ENCODE data around the gene ALG14. TPM values are rescaled to one million over a fixed set of nuclear protein-coding genes. Genes with fewer than 3 reads are reported as not detected.
A peak's percentile ranks its signal among the peaks of the same experiment; 100 is the strongest.

Gene ALG14
- total RNA-seq, 1 donor from 2014 or later, result 5.0 TPM

- peaks cover 4% of the 10 kb centered on the region for H3K36me3 Mint-ChIP-seq
- no peaks in the 10 kb centered on the region for H3K9me3 Mint-ChIP-seq
- no peaks in the 10 kb centered on the region for H3K27me3 Mint-ChIP-seq
- no peak for DNase-seq (ENCODE audit: extremely low spot score, unreplicated experiment)
- H3K27ac Mint-ChIP-seq, result no peak overlapping the region
- TF ChIP-seq, protein P1, sequence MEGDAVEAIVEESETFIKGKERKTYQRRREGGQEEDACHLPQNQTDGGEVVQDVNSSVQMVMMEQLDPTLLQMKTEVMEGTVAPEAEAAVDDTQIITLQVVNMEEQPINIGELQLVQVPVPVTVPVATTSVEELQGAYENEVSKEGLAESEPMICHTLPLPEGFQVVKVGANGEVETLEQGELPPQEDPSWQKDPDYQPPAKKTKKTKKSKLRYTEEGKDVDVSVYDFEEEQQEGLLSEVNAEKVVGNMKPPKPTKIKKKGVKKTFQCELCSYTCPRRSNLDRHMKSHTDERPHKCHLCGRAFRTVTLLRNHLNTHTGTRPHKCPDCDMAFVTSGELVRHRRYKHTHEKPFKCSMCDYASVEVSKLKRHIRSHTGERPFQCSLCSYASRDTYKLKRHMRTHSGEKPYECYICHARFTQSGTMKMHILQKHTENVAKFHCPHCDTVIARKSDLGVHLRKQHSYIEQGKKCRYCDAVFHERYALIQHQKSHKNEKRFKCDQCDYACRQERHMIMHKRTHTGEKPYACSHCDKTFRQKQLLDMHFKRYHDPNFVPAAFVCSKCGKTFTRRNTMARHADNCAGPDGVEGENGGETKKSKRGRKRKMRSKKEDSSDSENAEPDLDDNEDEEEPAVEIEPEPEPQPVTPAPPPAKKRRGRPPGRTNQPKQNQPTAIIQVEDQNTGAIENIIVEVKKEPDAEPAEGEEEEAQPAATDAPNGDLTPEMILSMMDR (conservative IDR thresholded peaks at IDR 0.05), result no peak
- no peak overlapping the region for H3K4me3 Mint-ChIP-seq
- H3K4me1 Mint-ChIP-seq (ENCODE audit: unreplicated experiment), result peaks cover 5% of the 10 kb centered on the region
Measured at GRCh38 chr1:95040032-95040525, 32.7 kb downstream of the ALG14 start.

DNA sequence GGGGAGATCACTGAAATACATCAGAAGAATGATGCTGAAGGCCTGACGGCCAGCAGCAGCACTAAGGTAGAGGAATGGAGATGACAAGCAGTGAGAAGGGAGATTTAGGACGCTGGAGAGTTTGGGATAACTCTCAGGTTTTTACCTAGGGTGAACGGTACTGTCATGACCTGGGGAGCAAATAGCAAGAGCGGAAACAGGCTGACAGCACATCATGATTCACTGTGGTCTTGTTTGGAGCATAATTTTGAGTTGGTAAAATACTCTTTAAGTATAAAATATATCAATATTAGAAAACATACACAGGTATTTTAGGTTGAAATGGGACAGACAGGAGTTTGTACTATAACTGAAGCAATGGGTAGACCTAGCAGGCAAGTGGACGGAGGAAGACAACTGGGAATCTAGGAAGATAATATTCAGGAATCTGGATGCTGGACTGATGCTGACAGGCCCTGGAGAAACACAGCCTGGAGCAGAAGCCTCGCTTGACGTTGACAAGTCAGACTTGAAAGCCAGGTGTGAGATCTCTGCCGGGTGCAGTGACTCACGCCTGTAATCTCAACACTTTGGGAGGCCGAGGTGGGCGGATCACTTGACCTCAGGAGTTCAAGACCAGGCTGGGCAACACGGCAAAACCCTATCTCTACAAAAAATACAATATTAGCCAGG, 33.3 kb downstream of the ALG14 start:
- peaks cover 5% of the 10 kb centered on the region for H3K4me1 Mint-ChIP-seq (ENCODE audit: unreplicated experiment)
- H3K4me3 Mint-ChIP-seq, result no peak overlapping the region
- DNase-seq (ENCODE audit: extremely low spot score, unreplicated experiment), result no peak
- TF ChIP-seq, protein P1 (conservative IDR thresholded peaks at IDR 0.05), result no peak
- H3K9me3 Mint-ChIP-seq, result no peaks in the 10 kb centered on the region
- H3K27ac Mint-ChIP-seq, result peak overlapping the region; percentile 5
- peaks cover 4% of the 10 kb centered on the region for H3K36me3 Mint-ChIP-seq
- no peaks in the 10 kb centered on the region for H3K27me3 Mint-ChIP-seq

GRCh38 chr1:95035536-95035935, 37.2 kb downstream of the ALG14 start:
- Mint-ChIP-seq H3K9me3 (no peaks in the 10 kb centered on the region), H3K27ac (no peak overlapping the region), H3K27me3 (no peaks in the 10 kb centered on the region), H3K4me1 (ENCODE audit: unreplicated experiment) (peaks cover 5% of the 10 kb centered on the region), H3K4me3 (no peak overlapping the region), H3K36me3 (peaks cover 4% of the 10 kb centered on the region)
- TF ChIP-seq, protein P1 (conservative IDR thresholded peaks at IDR 0.05), result no peak
- DNase-seq (ENCODE audit: extremely low spot score, unreplicated experiment), result no peak

- H3K27ac Mint-ChIP-seq, result no peak overlapping the region
- TF ChIP-seq, protein P1 (conservative IDR thresholded peaks at IDR 0.05), result no peak
Measured at GRCh38 chr1:95034506-95034905, 38.2 kb downstream of the ALG14 start.

DNA sequence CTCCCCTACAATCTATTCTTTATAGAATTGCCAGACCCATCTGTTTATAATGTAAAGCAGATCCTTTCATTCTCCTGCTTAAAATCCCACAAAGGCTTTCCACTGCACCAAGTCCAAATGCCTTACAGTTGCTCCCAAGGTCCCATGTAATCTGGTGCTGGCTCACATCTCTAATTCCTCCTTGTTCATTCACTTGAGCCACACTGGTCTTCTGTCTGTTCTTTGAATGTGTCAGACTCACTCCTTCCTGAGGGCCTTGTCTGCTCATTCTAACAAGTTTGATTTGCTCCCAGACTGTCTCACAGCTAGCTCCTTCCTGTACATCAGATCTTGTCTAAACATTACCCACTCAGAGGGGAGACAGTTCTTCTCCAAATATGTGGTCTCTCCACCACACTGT, 38.9 kb downstream of the ALG14 start:
- Mint-ChIP-seq H3K36me3 (peaks cover under 1% of the 10 kb centered on the region), H3K27me3 (no peaks in the 10 kb centered on the region), H3K27ac (no peak overlapping the region), H3K4me3 (no peak overlapping the region), H3K4me1 (ENCODE audit: unreplicated experiment) (peaks cover under 1% of the 10 kb centered on the region), H3K9me3 (no peaks in the 10 kb centered on the region)
- TF ChIP-seq, protein P1 (conservative IDR thresholded peaks at IDR 0.05), result no peak
- DNase-seq (ENCODE audit: extremely low spot score, unreplicated experiment), result no peak

More at GRCh38 chr1:95034506-95034905, 38.2 kb downstream of the ALG14 start:
- DNase-seq (ENCODE audit: extremely low spot score, unreplicated experiment), result no peak
- H3K36me3 Mint-ChIP-seq, result peaks cover 4% of the 10 kb centered on the region
- peaks cover 5% of the 10 kb centered on the region for H3K4me1 Mint-ChIP-seq (ENCODE audit: unreplicated experiment)
- no peaks in the 10 kb centered on the region for H3K27me3 Mint-ChIP-seq
- H3K4me3 Mint-ChIP-seq, result no peak overlapping the region
- H3K9me3 Mint-ChIP-seq, result no peaks in the 10 kb centered on the region
